Skeletal muscle cell (primary cell): Measurements from ENCODE around the gene GPR146.
"Not testable (repeated sequence)": the region's sequence is repeated elsewhere in the genome, so short reads cannot be mapped to it uniquely, and the experiment has no call there.

Source experiments
- DNase-seq: peaks from one replicate; pipeline ENCODE4 v3.0.0-alpha.2; 2010; ENCODE audit warnings: low read depth
- H3K4me3 ChIP-seq: 2 replicates; pipeline ENCODE4 v1.5.1; 2011; ENCODE audit warnings: low read depth, mild to moderate bottlenecking, control low read depth, low read length, moderate library complexity

Gene GPR146

GRCh38 chr7:1040233-1040632 lies 4.1 kb upstream of the GPR146 start:
- DNase-seq, H3K4me3 ChIP-seq: not testable (repeated sequence)

GRCh38 chr7:1040790-1041189 lies 3.6 kb upstream of the GPR146 start:
- no peak overlapping the region for H3K4me3 ChIP-seq

GRCh38 chr7:1041551-1042491 lies 2.5 kb upstream of the GPR146 start:
- no peak overlapping the region for H3K4me3 ChIP-seq
- no peak for DNase-seq

More at GRCh38 chr7:1040790-1041189, 3.6 kb upstream of the GPR146 start:
- DNase-seq: peak; percentile 45

- no peak overlapping the region for H3K4me3 ChIP-seq
- DNase-seq: no peak
Measured at GRCh38 chr7:1042492-1042833, 1.9 kb upstream of the GPR146 start.

DNA sequence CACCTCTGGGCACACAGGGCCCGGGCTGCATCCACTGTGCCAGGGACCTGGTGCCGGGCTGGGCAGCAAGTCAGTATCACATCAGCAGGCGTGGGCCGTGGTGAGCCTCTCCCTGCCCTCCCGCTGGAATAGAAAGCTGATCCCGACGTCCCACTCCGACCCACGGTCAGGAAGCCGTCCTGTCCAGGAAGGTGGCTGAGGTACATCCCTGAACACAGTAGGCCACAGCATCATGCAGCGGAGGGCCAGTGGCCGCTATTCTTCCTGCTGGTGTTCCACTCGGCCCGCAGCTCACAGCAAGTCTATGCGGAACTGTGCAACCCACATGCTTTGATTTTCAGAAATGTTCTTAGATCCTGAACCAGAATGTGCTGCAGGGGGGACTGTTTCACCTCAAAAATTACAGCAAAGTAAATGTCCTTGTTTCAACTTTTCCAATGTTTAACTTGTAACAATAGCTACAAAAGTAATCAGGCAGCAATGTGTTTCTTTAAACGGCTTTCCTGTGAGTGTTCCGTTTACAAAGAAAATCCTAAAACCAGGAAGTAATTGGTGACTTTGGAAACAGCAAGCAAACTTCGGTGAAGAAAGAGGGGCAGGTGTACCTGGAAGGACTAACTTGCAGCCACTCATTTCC lies 676 bp upstream of the GPR146 start:
- DNase-seq: no peak
- H3K4me3 ChIP-seq: peak overlapping the region; percentile 37

DNA sequence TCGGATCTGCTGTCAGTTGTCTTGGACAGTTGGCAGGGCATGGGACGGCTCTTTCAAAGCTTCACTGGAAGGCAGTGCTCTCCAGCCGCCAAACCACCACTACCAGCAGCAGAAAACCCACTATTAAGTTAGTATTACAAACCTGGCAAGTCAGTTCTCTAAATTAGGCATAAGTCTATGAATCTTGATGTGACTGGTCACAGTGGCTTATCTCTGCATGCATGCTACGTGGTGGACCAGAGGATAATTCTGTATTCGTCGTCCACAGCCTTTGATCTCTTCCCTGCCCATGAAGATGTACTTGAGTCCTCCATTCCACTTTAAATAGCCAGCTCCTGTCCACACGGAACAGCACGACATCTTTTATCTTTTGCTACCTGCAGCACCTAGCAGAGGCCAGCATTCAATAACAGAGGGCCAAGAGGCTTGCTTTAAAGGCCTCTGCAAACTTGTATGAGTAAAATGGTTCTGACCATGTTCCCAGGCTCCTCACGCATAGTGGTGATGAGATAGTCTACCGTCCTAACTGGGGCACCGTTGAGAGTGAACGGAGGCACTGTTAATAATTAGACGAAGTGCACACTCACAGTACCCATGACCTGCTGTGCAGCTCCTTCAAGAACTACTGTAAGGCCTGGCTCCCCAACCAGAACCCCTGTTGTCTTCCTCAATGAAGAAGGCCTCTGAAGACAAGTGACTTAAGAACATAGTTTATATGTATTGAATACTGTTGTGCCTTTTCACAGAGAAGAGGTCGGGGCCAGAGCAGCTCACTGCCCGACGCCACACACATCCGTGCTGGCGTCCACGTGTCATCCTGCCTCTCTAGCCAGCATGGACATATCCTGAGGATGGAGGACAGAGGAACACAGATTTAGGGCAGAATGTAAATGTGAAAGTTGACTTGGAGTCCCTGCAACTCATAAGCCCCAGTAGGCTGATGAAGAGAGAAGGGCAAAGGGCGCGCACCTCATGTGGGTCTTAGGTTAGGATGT lies 1.0 kb downstream of the GPR146 start:
- DNase-seq: no peak

GRCh38 chr7:1046722-1047679 lies 2.7 kb downstream of the GPR146 start:
- H3K4me3 ChIP-seq: no peak overlapping the region
- no peak for DNase-seq

More for the DNA sequence above, 1.0 kb downstream of the GPR146 start:
- peak overlapping the region; percentile 69 for H3K4me3 ChIP-seq

DNA sequence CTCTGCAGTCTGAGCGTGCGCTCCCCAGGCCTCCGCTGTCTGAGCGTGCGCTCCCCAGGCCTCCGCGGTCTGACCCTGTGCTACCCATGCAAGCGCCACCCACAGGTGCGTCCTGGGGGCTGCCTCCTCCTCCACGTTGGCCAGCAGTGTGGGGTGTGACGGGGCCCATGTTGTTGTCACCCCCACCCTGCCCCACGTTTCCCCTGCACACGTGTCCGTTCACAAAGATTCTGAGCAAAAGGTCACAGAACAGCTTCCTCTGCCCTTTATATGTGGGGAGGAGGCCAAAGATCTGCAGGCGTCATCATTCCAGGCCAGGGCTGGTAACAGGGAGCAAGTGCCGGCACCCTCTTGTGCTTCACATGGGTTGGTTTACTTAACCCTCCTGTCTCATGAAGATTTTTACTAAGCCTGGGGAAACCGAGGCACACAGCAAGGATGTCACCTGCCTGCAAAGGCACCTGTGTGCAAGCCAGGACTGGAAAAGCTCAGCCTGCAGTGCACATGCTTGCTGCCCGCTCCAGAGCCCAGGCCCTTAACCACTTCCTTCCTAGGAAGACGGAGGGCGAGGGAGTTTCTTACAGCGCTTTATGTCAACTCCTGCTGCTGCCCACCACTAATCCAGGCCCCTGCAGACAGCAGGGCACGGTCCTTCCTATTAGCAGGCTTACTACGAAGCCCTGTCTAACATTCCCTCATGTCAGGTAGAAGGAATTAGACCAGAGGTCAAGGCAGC lies 4.8 kb downstream of the GPR146 start:
- DNase-seq: no peak
- H3K4me3 ChIP-seq: no peak overlapping the region

- no peak overlapping the region for H3K4me3 ChIP-seq
- no peak for DNase-seq
Measured at GRCh38 chr7:1049801-1050200, 5.5 kb downstream of the GPR146 start.

DNA sequence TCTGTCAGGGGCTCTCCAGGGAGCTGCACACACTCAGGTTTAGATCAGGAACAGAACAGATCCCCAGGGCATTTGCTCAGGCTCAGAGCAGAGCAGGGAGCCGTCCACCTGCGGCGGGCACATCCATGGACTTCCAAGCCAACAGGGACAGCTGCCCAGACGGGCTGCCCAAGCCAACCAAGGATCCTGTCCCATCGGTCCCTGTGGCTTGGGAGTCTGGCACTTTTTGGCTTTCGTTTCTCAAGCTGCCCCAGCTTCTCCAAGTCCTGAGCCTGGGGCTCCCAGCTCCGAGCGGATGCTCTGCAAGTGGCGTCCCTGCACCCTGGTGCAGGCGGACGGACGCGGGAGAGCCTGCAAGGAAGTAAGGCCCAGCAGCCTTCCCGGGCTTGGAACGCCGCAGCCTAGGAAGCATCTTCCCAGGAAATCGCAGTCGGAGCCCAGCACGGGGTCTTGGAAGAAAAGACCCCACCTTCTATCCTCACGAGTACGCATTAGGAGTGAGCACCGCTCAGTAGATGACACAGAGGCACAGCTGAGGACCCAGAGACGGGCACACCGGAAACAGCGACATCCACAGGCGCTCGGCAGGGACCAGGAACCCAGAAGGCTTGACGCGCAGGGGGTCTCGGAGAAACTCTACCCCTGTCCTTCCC lies 6.0 kb downstream of the GPR146 start:
- H3K4me3 ChIP-seq: no peak overlapping the region
- DNase-seq: no peak

GRCh38 chr7:1050956-1051690 lies 6.8 kb downstream of the GPR146 start:
- DNase-seq: no peak
- H3K4me3 ChIP-seq: no peak overlapping the region

- no peak overlapping the region for H3K4me3 ChIP-seq
- DNase-seq: no peak
Measured at GRCh38 chr7:1052031-1052818, 7.9 kb downstream of the GPR146 start.

DNA sequence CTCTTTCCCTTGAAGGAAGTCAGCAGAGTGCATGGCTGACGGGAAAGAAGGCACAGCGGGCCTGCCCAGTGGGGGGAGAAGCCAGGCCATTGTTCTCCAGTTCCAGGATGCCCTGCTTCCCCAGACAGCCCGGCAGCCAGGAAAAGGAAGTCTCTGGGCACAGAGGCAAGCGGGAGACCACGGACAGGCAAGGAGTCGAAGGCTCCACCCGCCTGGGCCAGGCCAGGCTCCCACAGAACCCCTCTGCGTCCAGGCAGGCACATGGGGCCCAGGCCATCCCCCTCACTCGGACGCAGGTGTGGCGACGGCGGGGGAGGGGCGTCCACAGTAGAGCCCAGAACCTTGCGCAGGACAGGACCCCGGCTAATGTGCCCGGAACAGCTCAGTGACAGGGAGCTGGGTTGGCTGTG lies 8.7 kb downstream of the GPR146 start:
- DNase-seq: no peak
- no peak overlapping the region for H3K4me3 ChIP-seq

GRCh38 chr7:1053816-1054370 lies 9.5 kb downstream of the GPR146 start:
- DNase-seq: no peak
- H3K4me3 ChIP-seq: no peak overlapping the region

DNA sequence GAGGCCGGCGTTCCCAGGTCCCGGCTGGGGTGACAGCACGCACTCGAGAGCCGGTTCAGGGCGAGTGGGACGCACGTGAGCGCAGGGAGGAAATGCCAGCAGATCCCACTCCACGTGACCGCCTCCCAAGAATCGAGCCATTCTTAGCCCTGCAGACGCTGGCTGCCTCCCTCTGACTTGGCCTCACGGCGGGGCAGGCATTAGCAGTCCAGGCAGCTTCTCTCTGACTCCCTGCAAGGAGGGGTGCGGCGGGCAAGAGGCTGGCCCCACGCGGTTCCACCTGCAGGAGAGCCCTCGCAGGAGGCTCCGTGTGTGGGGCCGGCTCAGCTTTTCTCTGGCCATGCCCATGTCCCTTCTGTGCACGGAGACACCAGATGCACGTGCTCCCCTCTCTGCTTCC lies 10.1 kb downstream of the GPR146 start:
- no peak for DNase-seq
- H3K4me3 ChIP-seq: no peak overlapping the region
